ENCODE data around the gene ROR2. TPM values are rescaled to one million over a fixed set of nuclear protein-coding genes. Genes with fewer than 3 reads are reported as not detected.

Gene ROR2
- total RNA-seq, 2 experiments from 2014 or later: not detected

- Histone ChIP-seq H3K27me3 (ENCODE audit: control insufficient read depth in 1 of 2, insufficient read depth in 2 of 2, low read length in 2 of 2) (peaks cover 0 to 2% of the 10 kb centered on the region in 2 experiments), H3K9me3 (ENCODE audit: control insufficient read depth in 1 of 2, insufficient read depth in 1 of 2, low read length in 2 of 2) (peaks cover 0 to 5% of the 10 kb centered on the region in 2 experiments), H3K36me3 (ENCODE audit: insufficient read depth, low read length) (no peaks in the 10 kb centered on the region), H3K27ac (ENCODE audit: low read depth in 1 of 2, low read length in 2 of 2) (no peak overlapping the region), H3K4me1 (ENCODE audit: insufficient read depth, low read length) (peaks cover 8% of the 10 kb centered on the region), H3K4me3 (ENCODE audit: low read length) (no peak overlapping the region)
- no peaks in the 10 kb centered on the region for H3K36me3 Mint-ChIP-seq (ENCODE audit: low read depth)
- no peak overlapping the region for H3K27ac Mint-ChIP-seq
- TF ChIP-seq, protein P1, sequence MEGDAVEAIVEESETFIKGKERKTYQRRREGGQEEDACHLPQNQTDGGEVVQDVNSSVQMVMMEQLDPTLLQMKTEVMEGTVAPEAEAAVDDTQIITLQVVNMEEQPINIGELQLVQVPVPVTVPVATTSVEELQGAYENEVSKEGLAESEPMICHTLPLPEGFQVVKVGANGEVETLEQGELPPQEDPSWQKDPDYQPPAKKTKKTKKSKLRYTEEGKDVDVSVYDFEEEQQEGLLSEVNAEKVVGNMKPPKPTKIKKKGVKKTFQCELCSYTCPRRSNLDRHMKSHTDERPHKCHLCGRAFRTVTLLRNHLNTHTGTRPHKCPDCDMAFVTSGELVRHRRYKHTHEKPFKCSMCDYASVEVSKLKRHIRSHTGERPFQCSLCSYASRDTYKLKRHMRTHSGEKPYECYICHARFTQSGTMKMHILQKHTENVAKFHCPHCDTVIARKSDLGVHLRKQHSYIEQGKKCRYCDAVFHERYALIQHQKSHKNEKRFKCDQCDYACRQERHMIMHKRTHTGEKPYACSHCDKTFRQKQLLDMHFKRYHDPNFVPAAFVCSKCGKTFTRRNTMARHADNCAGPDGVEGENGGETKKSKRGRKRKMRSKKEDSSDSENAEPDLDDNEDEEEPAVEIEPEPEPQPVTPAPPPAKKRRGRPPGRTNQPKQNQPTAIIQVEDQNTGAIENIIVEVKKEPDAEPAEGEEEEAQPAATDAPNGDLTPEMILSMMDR (IDR thresholded peaks at IDR 0.05): no peak
- ATAC-seq (ENCODE audit: poor library complexity): no peak
- no peaks in the 10 kb centered on the region for H3K9me3 Mint-ChIP-seq
- DNase-seq: no peak
- intact Hi-C loops (cut with DNase I, micrococcal nuclease): no loop called here
- POLR2A ChIA-PET: no interaction called here
- H3K27me3 Mint-ChIP-seq: peaks cover 23% of the 10 kb centered on the region
- H3K4me3 Mint-ChIP-seq: no peak overlapping the region
- no peaks in the 10 kb centered on the region for H3K4me1 Mint-ChIP-seq (ENCODE audit: low read depth)
- CTCF ChIA-PET: no interaction called here
These were observed 49.2 kb downstream of the ROR2 start for GRCh38 chr9:91900797-91901177.

- Histone ChIP-seq H3K4me1 (ENCODE audit: insufficient read depth, low read length) (peaks cover 3% of the 10 kb centered on the region), H3K36me3 (ENCODE audit: insufficient read depth, low read length) (no peaks in the 10 kb centered on the region), H3K9me3 (ENCODE audit: control insufficient read depth in 1 of 2, insufficient read depth in 1 of 2, low read length in 2 of 2) (peaks cover 0 to 5% of the 10 kb centered on the region in 2 experiments), H3K27ac (ENCODE audit: low read depth in 1 of 2, low read length in 2 of 2) (no peak overlapping the region), H3K4me3 (ENCODE audit: low read length) (no peak overlapping the region), H3K27me3 (ENCODE audit: control insufficient read depth in 1 of 2, insufficient read depth in 2 of 2, low read length in 2 of 2) (peaks cover 0 to 2% of the 10 kb centered on the region in 2 experiments)
- DNase-seq (no peak), ATAC-seq (ENCODE audit: poor library complexity) (no peak)
- TF ChIP-seq, protein P1 (IDR thresholded peaks at IDR 0.05): no peak
- no peaks in the 10 kb centered on the region for H3K4me1 Mint-ChIP-seq (ENCODE audit: low read depth)
- H3K27ac Mint-ChIP-seq: no peak overlapping the region
- intact Hi-C loops (cut with DNase I, micrococcal nuclease): no loop called here
- CTCF ChIA-PET: no interaction called here
- POLR2A ChIA-PET: no interaction called here
- no peaks in the 10 kb centered on the region for H3K36me3 Mint-ChIP-seq (ENCODE audit: low read depth)
- H3K4me3 Mint-ChIP-seq: no peak overlapping the region
- no peaks in the 10 kb centered on the region for H3K9me3 Mint-ChIP-seq
- peaks cover 23% of the 10 kb centered on the region for H3K27me3 Mint-ChIP-seq
These were observed 49.8 kb downstream of the ROR2 start for GRCh38 chr9:91900055-91900796.

GRCh38 chr9:91899594-91899993, 50.4 kb downstream of the ROR2 start:
- no peaks in the 10 kb centered on the region for H3K9me3 Mint-ChIP-seq
- Histone ChIP-seq H3K4me1 (ENCODE audit: insufficient read depth, low read length) (peaks cover under 1% of the 10 kb centered on the region), H3K4me3 (ENCODE audit: low read length) (no peak overlapping the region), H3K9me3 (ENCODE audit: control insufficient read depth in 1 of 2, insufficient read depth in 1 of 2, low read length in 2 of 2) (peaks cover 0 to 4% of the 10 kb centered on the region in 2 experiments), H3K27ac (ENCODE audit: low read depth in 1 of 2, low read length in 2 of 2) (no peak overlapping the region), H3K36me3 (ENCODE audit: insufficient read depth, low read length) (no peaks in the 10 kb centered on the region), H3K27me3 (ENCODE audit: control insufficient read depth in 1 of 2, insufficient read depth in 2 of 2, low read length in 2 of 2) (peaks cover 0 to 2% of the 10 kb centered on the region in 2 experiments)
- no peak for DNase-seq
- intact Hi-C loops (cut with DNase I, micrococcal nuclease): no loop called here
- no peaks in the 10 kb centered on the region for H3K4me1 Mint-ChIP-seq (ENCODE audit: low read depth)
- TF ChIP-seq, protein P1 (IDR thresholded peaks at IDR 0.05): no peak
- H3K36me3 Mint-ChIP-seq (ENCODE audit: low read depth): no peaks in the 10 kb centered on the region
- ATAC-seq (ENCODE audit: poor library complexity): no peak
- H3K27ac Mint-ChIP-seq: no peak overlapping the region
- peaks cover 30% of the 10 kb centered on the region for H3K27me3 Mint-ChIP-seq
- ChIA-PET POLR2A (no interaction called here), CTCF (no interaction called here)
- no peak overlapping the region for H3K4me3 Mint-ChIP-seq

All from CD4-positive, alpha-beta T cell (primary cell).